ENCODE data around the gene FSTL3. TPM values are rescaled to one million over a fixed set of nuclear protein-coding genes. Genes with fewer than 3 reads are reported as not detected.

The FSTL3 gene
- total RNA-seq, 1 experiment from 2014 or later = 43.3 TPM

DNA sequence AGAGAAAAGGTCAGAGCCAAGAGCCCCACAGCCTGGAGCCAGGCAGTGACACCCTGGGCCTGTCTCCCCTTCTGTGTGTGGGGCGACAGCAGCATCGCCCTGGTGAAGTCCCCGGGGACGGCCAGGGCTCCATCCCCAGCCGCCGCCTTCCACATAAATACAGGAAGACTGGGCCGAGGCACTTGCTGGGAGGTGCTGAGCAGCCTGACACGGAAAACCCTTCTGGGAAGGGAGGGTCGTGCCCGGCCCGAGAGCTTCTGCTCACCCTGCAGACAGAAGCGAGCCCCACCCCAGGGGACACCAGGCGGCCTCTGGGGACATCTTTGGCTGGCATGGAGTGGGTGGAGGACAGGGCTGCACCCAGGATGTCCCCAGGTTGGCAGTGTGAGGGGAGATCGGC, 31.4 kb upstream of the FSTL3 start:
- no peak for DNase-seq (ENCODE audit: extremely low read depth, low read depth)

DNA sequence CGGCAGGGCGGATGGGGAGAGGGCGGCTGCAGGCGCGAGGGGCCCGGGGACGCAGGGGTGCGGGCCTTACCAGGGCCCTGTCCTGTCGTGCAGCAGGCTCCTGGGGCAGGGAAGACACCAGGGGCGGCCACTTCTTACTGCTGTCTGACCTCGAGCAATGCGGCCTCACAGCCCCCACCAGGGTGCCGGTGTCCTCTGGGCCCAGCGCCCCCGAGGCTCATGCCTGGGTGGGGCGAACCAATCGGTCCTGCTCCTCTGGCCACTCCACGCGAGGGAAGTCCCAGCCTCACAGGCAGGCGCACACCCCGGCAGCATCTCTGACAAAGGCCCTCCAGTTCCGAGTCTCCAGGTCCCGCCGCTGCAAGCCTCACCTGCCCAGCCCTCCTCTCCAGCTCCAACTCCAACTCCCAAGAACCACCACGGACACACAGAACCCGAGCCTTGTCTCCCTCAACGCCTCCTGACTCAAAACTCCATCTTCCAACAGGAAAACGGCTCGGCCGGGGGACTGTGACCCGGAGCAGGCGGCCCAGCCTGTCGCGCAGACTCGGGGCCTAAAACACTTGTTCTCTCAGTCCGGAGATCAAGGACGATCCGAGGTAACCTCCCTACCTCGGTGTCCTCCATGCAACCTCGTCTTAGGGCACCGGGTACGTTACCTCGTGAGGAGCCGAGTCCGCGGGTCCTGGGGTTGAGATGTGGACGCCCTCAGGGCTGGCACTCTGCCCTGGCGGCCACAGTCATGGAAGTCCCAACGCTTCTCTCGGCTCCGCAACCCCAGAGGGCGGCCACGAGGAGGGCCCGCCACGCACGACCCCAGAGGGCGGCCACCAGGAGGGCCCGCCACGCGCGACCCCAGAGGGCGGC, 30.0 kb upstream of the FSTL3 start:
- no peak for DNase-seq (ENCODE audit: extremely low read depth, low read depth)

DNA sequence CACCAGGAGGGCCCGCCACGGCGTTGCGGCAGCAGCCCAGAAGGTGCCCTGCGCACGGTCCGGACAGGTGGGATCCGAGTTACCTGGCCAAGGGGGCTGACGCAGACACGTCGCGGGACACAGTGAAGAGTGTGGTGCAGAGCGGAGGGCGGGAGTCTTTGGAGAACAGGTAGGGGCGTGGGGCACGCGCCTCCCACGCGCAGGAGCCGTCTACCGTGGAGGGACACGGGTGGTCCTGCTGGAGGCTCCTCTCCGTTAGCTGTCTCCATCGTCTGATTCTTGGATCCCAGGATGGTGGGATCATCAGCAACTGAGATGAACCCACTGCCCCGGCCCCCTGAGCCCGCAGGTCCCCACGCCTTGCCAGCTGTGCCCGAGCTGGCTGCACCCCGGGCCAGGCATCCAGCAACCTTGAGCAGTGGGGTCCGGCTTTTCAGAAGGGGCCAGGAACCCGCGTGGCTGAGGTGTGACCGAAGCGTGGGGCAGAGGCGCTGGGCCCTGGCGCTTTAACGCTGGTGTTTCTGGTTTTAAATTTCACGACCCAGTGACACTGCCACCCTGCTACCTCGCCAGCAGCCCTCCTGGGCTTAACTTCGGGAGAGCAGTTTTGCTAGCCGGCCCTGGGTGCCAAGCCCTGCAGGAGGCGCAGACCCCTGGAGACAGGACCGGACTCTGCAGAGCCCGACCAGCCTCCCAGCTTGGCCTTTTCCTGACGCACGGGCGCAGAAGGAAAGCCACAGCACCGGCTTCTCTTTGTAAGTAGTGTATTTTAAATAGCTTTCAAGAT, 29.2 kb upstream of the FSTL3 start:
- no peak for DNase-seq (ENCODE audit: extremely low read depth, low read depth)

DNA sequence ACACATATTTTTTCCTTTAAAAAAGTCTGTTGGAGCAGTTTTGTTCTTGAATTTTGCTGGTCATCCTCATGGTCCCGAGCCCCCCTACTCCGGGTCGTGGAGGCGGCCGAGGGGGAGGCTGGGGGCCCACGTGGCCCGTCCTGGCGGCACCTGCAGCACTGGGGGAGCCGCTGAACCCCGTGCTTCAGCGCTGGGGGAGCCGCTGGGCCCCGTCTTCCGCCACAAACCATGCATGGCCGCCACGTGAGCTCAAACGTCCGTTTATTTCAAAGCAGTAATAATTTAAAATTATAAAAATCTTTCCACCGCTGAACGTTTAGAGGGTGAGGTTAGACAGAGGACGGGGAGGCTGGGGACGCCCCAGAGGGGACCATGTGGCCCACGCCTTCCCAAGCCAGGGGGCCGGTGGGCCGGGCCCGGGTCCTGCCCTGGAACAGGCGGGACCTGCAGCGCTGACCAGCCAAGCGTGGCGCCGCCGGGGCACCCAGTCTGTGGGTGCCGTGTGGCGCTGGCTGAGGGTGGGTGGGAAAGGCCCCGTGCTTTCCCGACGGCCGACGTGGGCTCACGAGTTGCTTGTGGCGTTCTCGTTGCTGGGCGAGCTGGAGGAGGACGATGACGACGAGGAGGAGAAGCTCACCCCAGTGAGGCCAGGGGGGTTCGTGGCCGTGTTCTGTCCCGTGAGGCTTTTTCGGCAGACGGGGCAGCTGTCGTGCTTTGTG, 28.5 kb upstream of the FSTL3 start:
- no peak for DNase-seq (ENCODE audit: extremely low read depth, low read depth)

DNA sequence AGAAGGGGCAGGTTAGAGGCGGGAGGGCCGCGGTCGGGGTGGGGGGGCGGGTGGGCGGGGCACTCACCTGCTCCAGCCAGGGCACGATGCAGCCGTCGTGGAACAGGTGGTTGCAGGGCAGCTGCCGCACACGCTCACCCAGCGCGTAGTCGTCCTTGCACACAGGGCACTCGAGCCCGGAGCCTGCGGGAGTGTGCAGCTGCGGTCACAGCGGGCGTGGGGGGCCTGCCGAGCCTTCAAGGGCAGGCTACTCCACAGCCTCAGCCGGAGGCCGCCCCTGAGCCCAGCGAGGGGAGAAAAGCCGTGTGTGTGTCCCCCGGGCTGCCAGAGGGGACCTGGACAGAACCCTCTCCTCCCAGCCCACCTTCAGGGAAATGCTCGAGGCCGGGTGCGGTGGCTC, 27.9 kb upstream of the FSTL3 start:
- no peak for DNase-seq (ENCODE audit: extremely low read depth, low read depth)

DNA sequence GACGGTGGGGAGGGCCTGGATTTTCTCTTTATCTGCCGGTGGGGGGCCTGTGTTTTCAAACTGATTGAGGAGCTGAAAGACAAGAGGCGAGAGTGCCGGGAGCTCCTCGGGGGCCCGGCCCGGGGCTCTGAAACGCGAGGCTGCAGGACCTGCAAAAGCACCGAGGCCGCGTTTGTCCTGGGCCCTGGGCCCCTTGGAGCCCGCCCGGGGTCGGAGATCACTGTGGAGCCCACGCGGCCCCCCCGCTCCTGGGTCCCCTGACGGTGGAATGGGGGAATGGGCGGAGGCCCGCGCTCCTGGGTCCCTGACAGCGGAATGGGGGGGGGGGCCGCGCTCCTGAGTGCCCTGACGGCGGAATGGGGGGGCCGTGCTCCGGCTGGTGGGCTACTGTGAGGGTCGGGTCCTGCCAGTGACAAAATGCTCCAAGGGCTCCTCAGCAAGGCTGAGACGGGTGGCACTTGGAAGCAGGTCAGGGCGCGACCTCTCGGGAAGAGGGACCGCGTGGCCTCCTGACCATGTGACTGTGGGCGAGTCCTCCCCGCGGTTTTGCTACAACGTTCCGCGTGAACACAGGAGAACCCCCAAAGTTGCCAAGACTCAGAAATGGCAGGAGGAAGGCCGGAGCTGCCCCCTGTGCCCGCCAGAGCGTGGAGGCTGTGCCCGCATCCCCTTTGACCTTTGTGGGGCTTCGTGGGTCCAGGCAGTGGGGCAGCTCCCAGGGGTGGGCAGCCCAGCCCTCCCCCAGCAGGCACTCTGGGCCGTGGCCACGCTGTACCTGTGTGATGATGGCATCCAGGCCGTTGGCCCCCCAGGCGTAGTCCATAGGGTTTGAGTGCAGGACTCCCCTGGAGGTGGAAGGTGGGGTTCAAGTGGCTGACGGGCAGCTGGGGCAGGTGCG, 27.0 kb upstream of the FSTL3 start:
- DNase-seq (ENCODE audit: extremely low read depth, low read depth) = no peak

DNA sequence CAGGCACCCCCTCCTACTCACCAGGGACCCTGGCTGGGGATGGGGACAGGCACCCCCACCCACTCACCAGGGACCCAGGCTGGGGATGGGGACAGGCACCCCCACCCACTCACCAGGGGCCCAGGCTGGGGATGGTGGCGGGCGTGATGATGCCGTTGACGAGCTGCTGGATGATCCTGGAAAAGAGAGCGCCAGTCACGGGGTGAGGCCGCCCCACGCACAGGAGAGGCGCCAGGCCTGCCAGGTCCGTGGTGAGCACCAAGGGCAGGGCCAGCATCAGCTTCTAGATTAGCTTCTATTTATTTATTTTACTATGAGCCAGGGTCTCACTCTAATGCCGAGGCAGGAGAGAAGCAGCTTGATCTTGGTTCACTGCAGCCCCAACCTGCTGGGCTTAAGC, 26.1 kb upstream of the FSTL3 start:
- DNase-seq (ENCODE audit: extremely low read depth, low read depth) = no peak

DNA sequence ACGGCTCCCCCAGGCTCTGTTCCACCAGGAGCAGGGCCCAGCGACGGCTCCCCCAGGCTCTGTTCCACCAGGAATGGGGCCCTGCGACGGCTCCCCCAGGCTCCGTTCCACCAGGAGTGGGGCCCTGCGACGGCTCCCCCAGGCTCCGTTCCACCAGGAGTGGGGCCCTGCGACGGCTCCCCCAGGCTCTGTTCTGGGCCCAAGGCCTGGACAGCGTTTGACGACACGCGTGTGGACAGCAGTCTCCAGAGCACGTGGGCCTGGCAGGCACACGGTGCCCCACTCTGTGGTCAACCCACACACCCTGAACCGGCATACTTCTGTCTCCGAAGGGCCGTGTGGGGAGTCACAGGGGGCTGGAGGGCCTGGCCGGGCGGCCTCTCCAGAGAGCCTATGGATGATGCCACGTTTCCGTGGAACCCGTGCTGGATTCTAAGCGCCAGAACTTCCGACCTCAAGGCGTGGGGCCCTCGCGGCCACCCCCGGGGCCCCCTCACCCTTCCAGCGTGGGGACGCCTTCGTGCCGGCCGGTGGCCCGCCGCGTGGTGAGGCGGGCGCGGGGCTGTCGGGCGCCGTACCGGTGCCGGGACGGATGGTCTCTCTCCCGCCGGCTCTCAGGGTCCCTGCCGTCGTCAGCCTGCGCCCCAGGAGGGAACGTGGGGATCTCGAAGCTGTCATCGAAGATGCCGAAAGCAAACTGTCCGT, 24.9 kb upstream of the FSTL3 start:
- DNase-seq (ENCODE audit: extremely low read depth, low read depth) = no peak

DNA sequence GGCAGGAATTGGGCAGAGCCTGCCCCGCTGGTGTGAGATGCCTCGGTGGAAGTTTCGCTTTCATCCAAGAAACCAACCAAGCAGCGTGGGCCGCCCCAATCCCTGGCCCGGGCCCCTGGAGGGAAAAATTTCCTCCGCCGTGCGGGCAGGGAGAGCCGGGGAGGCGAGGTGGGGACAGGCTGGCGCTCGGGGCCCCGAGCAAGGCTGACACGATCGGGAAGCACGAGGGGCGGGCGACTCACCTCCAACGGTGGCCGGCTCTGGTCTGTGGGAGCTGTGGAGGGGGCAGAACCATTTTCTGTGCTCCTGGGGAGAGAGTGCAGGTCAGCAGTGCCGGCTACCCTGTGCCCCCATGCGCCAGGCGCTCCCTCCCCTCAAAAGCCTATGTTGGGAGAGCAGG, 24.2 kb upstream of the FSTL3 start:
- DNase-seq (ENCODE audit: extremely low read depth, low read depth) = no peak

DNA sequence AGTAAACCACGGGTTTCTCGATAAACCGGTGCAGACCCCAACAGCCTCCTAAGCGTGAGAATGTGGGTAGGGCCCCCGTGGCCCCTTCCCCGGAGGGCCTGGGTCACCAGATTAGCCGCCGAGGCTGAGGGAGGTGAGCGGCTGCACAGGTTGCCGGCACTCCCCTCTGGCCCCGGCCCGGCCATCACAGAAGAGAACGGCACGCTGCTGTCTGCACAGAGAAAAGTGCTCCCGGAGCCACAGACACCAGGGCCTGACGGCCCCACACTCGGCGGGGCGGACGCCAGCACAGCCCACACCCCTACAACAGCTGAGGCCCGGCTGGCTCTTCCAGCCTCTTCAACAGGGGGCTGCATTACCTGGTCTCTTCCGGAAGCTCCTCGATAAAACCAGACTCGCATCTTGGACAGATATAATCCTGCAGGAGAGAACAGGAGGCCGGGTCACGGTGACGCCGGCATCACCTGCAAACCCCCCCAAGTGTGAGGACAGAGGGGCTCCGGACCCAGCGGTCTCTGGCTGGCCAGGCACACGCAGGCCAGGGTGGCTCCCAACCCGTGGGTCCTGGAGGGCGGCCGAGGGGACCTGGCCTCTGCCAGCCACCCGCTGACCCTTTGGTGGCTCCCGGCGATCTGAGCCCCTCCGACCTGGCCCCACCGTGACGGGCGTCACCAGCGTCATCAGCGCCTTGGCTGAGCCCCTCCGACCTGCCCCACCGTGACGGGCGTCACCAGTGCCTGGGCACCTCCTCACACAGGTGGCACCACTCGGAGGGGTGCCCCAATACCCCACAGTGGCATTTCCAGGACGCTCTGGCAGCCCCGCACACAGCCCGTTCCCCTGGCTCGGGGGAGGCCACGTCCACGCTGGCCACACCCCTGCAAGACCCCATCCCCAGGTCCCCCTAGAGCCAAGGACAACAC, 23.5 kb upstream of the FSTL3 start:
- no peak for DNase-seq (ENCODE audit: extremely low read depth, low read depth)

DNA sequence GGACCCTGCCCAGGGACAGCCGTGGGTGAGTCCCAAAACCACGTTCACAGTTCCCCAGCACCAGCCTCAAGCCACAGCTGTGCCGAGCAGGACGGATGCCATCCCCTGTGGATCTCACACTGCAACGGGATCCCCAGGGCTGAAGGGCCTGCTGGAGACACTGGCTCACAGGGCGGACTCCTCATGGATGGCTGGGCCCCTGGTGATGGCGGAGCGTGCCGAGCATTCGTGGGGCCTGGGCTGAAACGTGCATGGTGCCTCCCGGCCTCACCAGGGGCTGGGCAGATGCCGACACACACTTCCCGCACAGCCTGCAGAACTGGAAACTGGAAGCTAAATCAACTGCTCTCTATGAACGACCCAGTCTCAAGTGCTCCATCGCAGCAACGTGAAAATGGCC, 22.8 kb upstream of the FSTL3 start:
- no peak for DNase-seq (ENCODE audit: extremely low read depth, low read depth)

DNA sequence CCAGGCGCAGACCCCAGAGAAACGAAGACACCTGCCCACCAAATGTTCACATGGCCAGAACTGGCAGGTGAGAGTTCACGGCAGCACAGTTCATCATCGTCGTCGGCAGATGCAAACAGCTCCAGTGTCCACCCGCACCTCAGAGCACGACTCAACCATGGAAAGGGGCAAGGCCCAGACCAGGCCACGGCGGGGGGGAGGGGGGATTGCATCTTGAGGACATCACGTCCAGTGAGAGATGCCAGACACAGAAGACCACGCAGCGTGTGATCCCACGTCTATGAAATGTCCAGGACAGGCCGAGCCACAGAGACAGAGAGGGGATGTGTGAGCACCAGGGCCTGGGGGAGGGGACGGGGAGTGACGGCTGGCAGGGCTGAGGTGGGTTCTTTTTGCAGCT, 20.5 kb upstream of the FSTL3 start:
- no peak for DNase-seq (ENCODE audit: extremely low read depth, low read depth)

DNA sequence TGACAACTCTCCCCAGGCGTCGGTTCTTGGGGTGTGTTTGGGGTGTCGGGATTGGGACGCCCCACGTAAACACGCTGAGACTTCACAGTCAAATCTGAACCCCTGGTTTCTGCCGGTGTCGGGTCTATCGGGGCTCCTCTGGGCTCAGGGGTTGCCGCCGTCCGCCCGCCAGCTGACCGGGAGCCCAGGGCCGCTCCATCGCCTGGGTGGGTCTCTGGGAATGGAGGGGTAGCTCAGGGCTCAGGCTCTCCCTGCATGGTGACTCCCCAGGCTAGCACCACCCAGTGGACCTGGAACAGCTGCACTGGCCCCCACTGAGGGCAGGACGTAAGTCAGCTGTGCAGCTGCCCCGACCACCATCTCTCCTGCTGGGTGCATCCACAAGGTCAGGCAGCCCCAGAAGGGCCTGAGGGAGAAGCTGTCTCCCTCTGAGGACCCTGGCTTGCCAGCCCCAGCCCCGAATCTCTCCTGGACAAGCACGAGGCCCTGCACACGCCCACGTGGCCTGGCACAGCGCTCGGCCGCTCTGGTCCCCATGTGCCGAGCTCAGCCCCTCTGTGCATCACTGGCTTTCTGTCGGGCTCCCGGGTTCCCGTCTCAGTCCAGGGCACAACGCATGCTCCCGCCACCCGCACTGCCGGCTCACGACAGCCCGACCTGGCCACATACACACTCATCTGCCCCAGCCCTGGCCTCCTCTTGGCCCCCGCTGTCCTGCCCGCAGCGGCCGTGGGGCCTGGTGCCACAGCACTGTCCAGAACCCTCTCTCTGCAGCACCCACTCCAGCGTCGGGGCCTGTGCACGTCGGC, 19.2 kb upstream of the FSTL3 start:
- no peak for DNase-seq (ENCODE audit: extremely low read depth, low read depth)

DNA sequence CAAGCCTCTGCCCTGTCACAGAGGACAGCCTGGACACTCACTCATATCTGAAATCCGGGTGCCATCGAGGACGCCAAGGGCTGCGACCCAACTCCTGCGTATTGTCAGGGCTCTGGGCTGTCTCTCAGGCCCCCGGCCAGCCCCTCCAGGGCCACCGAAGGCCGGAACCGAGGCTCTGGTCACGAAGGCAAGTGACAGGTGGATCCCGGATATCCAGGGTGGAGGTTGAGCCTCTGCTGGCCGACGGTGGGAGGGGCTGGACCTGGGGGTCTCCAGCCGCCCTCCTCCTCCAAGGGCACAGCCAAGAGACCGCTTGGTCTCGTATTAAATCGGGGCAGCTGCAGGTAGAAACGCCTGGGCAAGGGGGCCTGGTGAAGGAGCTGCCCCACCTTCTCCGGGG, 18.6 kb upstream of the FSTL3 start:
- DNase-seq (ENCODE audit: extremely low read depth, low read depth) = no peak

DNA sequence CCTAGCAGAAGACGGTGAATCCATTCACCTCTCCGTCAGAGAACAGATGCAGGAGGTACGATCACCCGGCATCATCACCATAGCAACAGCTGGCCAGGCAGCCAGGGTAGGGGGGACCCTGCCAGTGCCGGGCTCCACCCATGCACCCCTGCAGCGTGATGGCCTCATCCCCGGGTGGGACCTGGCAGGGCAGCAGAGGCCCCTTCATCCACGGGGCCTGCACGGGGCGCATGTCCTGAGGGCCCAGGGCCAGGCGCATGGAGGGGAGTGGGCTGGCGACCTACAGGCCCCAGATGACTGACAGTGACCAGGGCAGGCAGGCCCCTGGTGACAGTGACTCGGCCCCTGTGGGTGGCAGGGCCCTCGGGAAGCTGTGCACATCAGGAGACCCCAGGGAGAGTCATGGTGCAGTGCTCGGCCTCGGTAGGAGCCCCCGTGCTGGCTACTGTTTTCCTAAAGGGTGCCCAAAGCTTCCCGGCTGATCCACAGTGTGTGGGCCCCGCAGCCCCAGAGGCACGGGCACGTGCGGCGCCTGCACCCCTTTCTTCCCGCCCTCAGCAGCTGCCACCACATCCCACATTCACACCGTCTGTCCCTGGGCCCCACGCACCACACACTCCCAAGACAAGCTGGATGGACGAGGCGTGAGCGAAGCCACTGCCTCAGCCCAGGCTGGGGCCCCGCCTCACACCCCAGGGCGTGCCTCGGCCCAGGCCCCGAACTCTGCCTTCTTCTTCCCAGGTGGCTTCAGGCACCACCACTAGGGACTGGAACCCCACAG, 17.9 kb upstream of the FSTL3 start:
- no peak for DNase-seq (ENCODE audit: extremely low read depth, low read depth)

DNA sequence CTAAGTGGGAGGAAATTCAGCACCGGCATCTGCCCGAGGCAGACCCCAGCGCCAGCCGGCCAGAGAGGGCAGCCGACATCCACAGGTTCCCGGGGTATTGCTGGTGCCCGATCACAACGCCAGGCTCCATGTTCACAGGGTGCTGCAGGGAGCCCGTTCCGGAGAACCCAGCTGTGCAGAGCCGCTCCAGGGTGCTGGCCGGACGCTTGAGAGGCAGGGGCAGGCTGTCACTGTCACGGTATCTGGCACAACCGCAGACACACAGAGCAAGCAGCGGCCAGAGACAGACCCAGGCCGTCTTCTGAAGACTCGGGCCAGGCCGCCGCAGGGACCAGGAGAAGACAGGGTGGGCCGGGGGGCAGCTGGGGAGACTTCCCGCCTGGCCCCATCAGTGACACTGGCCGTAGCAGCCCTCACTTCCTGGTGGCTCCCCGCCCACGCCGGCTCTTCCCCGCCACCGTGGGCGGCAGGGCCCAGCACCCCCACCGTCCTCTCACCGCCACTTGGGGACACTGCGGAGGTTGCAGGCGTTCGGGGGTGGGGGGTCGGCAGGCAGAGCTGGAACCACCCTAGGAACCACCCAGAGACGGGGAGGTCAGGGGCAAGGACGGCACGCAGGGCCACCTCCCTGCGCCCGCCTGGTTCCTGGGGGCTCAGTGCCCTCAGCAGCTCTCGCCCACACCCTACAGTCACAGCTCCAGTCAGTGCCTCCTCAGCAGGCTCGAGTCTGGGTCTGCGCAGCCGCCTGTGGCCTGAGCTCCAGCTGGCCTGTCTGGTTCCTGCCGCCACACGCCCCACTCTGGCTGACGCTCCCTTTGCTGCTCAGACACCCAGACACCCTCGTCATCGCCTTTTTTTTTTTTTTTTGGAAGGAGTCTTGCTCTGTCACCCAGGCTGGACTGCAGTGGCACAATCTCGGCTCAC, 17.0 kb upstream of the FSTL3 start:
- DNase-seq (ENCODE audit: extremely low read depth, low read depth) = no peak

Data from NCI-H460 (cell line).